GM19438 (cell line): ENCODE results near the gene CIAO2A.
"Not testable (repeated sequence)": the region's sequence is repeated elsewhere in the genome, so short reads cannot be mapped to it uniquely, and the experiment has no call there.

ENCODE experiments used
- ATAC-seq: cut with Tn5 transposase; IDR thresholded peaks from one replicate; pipeline ENCODE4 v1.9.1; 2021; ENCODE audit warnings: low read depth; ENCODE audit not compliant: unreplicated experiment

CIAO2A gene

DNA sequence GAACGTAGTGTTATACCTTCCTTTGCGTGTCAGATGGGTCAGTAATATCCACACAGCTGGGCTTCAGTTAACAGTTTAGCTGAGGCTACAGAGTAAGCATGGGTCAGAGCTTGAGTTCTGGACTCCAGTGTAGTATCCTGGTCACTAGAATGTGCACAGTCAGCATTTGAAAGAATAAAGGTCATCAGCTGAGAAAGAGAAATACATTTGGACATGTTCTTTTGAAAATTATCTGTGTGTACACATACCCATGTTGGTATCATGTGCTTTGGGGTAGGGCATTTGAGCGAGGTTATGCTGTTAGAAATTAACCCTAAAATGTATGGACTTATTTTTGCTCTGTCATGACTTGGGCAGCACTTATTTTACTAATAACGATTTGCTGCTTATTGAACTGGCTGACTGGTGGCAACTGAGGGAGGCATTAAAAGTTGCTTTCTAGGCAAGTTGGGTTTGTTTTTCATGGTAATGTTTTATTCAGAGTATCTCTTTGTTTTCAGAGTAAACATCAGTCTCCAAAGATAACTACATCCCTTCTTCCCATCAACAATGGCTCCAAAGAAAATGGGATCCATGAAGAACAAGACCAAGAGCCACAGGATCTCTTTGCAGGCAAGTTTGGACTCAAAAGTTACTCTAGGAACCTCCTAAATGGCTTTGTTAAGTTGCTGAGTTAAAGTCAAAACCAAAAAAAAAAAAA, 18.6 kb upstream of the CIAO2A start:
- ATAC-seq, result no peak

DNA sequence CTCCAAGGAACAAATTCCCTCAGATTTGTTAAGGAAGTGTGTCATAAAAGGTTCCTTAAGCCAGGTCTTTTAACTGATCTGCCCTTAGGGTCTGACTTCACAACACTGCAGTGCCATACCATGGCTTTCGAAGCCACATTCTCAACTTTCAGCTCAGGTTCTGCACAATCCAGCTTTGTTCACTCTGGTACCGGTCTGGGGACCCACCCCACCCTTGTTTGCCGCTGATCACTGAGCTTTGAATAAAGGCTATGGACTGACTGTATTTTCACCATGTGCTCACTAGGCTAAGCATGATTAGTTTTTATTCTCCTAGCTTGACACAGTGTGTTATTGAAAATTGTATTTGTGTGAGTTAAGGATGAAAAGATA, 18.0 kb upstream of the CIAO2A start:
- no peak for ATAC-seq

DNA sequence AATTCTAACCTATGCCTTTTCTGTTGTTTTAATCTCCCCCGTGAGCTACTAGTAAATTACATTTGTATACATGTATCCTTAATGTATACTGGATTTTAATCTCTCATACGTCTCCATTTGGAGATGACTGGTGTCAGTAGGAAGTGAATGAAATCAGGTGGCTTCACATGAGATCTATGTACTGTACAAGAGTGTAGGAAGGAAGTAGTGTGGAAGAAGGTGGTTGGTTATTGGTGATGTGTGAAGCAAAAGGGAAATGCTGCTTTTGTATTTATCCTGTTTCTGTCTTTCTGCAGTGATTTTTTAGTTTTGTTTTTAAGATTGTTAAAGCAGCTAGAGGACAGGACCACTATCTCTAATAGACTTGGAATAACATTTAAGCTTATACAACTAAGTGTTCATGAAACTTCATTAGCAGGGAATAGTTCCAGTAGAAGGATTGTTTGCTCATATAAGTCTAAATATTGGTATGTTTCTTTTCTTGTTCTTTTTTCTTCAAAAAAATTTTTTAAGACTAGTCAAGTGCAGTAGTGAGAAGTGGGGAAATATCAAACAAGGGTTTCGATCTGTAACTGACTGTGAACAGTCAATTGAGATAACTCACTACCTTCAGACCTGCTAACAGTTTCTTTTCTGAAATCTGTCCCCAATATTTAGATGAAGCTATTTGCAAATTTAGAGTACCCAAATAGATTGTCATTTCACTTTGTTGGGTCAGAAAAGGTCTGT, 17.5 kb upstream of the CIAO2A start:
- ATAC-seq, result no peak

DNA sequence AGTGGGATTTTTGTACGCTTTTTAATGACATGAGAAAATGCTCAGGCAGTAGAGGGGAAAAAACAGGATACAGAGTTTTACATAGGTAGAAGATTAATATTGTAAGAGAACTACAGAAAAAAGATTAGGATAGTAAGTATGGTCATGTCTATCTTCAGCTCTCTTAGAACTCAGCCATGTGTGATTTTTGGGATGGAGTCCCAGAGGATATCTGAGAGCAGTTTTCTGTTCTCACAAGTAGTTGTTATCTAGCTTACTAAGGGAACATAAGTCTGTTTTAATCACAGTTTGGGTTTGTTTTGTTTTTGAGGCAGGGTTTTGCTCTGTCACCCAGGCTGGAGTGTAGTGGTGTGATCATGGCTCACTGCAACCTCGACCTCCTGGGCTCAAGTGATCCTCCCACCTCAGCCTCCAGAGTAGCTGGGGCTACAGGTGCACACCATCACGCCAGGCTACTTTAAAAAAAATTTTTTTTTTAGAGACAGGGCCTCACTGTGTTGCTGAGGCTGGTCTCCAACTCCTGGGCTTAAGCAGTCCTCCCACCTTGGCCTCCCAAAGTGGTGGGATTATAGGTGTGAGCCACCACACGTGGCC, 16.6 kb upstream of the CIAO2A start:
- not testable (repeated sequence) for ATAC-seq

DNA sequence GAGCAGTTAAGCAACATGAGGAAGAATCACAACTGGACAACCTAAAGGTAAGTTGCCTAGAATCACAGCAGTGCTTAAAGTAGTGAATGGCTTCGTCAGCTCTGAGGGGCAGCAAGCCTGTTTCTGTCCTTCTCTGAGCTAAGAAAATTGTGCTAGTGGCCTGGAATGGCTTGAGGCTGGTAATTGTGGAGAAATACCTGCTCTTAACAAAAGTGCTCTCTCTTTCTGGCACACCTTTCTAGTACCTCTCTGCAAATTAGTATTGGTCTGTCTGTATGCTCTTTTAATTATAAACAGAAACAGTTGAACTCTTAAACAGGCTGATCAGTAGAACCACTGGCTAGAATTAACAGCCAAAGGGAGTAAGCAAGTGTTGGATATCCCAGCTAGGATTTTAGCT, 13.7 kb upstream of the CIAO2A start:
- ATAC-seq, result no peak

DNA sequence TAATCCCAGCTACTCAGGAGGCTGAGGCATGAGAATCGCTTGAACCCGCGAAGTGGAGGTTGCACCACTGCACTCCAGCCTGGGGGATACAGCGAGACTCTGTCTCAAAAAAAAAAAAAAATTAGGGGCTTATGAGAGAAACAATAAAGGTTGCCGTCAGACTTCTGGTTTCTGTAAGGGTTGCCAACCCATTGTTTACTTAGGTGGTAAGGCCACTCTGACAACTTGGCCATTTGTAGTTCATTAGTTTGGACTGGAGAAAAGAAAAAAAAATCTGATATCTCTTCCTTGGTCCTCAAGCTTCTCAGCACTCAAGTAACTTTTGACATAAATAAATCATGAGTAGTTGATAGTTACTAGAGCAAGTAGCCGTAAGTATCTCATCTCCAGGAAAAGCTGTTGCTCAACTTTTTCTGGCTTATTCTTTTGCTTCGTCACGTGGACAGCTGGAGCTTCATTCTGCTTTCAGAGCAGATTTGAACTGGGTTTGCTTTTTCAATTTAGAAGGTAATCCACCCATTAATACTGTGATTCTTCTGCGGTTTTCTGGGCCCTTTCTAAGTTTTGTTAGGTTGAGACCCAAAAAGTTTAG, 11.6 kb upstream of the CIAO2A start:
- ATAC-seq, result no peak

DNA sequence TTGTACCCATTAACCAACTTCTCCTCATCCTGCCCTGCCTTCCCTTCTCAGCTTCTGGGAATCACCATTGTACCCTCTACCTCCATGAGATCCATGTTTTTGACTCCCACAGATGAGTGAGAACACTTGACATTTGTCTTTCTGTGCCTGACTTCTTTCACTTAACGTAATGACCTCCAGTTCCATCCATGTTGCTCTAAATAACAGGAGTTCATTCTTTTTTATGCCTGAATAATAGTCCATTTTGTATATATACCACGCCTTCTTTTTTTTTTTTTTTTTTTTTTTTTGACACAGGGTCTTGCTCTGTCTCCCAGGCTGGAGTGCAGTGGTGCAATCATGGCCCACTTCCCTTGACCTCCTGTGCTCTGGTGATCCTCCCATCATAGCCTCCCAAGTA, 8.9 kb upstream of the CIAO2A start:
- ATAC-seq, result no peak

DNA sequence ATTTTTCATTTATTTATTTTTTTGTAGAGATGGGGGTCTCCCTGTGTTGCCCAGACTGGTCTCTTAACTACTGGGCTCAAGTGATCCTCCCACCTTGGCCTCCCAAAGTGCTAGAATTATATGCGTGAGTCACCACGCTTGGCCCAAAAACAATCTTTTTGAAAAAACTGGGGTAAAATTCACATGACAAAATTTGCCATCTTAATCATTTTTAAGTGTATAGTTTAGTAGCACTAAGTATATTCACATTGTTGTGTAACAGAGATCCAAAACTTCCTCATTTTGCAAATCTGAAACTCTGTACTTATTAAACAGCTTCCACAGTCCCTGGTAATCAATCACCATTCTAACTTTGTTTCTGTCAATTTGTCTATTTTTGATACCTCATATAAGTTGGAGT, 7.3 kb upstream of the CIAO2A start:
- ATAC-seq, result no peak

DNA sequence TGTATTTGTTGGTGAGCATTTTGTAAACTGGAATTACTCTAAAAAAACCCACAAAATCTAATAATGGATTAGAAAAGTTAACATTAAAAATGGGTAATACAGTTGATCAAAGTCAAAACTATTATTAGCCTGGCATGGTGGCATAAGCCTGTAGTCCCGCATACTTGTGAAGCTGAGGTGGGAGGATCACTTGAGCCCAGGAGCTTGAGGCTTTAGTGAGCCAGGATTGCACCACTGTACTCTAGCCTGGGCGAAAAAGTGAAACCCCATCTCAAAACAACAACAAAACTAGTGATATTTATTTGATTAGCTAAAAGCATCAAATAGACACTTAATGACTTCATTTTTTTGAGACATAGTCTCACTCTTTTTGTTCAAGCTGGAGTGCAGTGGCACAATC, 5.7 kb upstream of the CIAO2A start:
- no peak for ATAC-seq

DNA sequence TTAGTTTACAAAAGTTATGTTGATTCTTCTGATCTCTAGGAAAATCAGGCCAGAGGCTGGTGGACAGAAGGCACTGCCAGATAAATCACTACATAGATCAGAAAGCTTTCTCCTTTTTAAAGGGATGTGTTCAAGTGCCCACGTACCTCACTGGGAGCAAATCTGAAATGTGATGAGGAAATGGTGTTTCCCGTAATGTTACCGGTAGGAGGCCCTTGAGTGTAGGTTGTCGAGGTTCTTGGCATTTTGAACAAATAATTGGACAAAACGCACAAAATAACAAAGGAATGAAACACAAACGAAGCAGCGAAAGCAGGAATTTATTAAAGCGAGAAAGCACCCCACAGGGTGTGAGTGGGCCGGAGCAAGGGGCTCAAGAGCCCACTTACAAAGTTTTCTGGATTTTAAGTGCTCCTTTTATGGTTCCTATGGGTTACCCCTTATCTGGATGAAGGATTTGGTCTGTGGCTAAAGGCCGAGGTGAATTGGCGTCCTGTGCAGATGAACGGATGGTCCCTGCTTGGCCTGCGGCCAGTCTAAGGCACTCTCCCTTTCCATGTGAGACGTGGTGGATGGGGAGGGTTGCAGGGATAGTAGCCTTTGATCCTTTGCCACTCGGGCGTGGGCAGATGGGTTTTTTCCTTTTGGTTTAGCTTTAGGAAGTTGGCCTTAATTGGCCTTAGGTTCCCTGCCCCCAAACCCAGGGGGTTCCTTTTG, 3.2 kb upstream of the CIAO2A start:
- ATAC-seq, result no peak

DNA sequence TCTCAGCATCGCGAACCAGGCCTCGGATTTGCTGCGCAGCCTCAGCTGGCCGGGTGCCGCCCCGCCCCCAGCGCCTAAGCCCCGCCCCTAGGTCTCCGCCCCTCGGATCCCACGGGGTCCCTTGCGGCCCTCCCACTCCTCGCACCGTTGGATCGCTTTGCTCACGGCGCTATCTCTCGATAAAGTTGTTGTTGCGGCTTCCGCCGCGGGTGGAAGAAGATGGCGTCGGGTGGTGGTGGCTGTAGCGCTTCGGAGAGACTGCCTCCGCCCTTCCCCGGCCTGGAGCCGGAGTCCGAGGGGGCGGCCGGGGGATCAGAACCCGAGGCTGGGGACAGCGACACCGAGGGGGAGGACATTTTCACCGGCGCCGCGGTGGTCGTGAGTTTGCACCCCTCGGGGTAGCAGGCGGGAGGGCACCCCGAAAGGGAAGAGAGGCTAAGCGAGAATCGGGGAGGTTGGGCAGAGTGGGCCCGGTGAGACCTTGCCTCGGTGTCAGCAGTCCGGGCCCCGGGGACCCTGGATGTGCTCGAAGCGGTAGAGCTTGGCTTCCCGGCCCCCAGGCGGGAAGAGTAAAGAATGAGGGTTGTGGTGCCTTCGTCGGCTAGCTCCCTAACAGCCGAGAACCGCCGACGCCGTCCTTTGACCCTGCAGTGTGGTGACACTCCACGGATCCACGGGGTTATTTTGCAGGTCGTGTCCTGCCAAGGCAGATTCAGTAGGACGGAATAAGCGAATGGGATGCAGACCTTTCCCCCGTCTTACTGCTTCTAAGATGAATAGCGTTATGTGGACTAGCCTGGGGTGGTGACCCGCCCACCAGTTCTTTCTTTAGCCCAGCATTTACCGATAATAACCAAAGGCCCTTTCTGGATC, 2.4 kb upstream of the CIAO2A start, which contains the start of gene SNX1:
Gene SNX1, plus strand, starts transcription at position 188 of the 873 bp plus-strand sequence. Its CDS starts 32 bp downstream, at position 220.
- peak; percentile 39 for ATAC-seq

DNA sequence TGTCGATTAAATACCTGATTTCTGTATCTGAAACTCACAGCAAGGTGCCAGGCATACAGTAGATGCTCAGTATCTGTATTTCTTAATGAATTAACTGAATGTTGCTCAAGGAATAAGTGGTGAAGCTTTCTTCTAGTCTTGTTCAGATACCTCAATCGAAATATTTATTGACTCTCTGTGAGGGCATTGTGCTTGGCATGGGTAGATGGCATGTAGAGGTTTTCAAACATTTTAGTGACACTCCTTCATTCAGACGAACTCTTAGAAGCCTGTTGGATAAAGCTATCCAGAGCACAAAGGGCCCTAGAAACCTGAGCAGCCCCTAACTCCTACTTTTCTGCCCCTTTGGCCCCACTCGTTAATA, 1.8 kb upstream of the CIAO2A start:
- ATAC-seq, result no peak

DNA sequence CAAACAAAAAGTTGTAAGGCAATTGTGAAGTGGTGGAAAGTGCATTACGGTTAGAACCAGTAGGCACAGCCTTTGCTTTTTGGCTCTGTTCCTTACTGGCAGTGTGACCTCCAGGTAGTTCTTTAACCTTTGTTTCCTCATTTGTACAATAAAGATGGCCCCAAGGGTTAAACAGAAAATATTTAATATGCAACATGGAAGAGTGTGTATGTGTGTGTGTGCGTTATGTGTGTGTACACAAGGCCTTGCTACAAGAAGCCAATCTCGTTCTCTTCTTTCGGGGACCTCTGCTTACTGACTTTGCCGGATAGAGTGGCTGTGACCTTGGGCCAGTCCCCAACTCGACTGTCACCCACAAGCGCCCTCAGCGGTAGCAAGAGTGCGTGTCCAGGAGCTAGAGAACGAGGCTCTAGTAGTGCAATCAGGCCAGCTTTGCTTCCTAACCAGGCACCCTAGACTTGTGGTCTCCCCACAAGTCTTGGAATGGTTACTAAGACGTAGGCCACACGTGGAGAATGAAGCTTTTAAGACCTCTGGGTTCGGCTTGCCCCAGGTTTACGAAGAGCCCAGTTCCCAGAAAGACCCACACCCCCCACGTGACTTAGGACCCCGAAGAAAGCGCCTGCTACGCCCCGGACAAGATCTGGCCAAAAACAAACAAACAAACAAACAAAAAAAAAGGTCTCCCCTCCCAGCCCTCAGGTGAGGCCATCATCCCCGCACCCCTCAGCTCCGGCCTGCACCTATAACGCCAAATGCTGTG, 593 bp downstream of the CIAO2A start:
- no peak for ATAC-seq

DNA sequence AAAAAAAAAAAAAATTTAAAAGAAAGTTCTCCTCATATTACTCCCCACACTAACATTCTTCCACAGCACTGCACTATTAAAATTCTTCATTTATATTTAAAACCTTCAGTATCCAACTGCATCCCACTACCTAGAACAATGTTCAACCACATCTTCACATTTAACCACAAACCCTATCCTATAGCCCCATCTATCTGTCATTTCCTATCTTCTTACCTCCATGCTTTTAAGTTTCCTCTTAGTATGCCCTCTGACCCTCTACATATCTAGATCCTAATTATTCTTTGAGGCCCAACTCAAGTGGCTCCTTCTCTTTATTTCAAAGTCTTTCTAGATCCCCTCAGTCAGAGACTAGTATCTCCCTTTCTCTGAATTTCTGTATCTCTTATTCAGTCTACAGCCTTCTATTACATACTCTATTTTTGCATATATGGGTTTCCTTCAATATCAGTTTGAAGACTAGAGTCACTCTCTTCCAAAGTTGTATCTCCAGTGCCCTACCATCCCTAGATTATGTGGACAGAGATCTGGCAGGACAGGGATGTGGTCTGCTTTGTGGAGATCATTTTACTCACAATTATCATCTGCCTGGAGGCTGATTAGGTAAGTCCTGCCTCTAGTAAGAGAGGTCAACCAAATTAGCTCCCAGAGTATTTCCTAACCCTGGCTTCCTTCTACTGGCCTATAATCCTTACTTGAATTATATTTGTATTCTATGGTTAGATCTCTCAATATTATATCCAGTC, 1.4 kb downstream of the CIAO2A start:
- ATAC-seq, result no peak

DNA sequence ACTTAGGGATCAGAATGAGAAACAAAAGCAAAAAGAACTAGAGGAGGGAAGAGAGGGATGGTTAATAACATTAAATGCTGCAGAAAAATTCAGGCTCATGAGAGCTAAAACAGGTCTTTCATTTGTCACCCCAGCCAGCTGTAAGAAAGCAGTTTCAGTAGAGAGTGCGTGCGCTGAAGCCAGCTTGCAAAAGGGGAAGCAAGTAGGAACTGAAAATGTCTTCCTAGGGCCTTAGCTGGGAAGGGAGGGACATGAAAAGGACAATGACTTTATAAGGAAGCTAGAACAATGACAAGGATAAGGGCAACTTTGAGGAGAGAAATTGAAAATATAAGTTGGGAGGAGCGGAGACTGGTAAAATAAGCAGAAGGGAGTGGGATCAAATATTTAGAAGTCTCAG, 3.1 kb downstream of the CIAO2A start:
- no peak for ATAC-seq

DNA sequence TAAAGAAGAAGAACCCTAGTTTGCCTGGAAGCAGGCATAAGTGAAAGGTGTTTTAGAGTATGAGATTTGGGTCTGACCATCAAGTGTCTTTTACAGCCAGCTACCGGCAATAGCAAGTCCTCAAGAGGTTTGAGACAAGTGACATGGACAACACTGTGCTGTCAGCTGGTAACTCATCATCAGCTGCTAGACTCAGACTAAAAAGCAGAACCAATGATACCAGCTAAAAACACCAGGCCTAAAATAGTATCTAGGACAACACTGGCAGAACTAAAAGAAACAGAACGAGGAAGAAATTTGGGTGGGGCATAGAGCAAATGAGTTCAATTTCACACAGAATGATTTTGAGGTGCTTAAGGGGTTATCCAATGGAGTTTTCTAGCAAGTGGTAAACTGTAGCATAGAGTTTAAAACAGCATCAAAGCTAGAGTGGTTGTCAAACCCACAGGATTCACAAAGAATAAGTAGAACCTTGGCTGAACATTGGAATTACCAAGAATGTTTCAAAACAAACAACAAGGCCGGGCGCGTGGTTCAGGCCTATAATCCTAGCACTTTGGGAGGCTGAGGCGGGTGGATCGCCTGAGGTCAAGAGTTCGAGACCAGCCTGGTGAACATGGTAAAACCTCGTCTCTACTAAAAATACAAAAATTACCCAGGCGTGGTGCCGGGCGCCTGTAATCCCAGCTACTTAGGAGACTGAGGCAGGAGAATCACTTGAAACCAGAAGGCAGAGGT, 3.9 kb downstream of the CIAO2A start:
- ATAC-seq, result no peak

DNA sequence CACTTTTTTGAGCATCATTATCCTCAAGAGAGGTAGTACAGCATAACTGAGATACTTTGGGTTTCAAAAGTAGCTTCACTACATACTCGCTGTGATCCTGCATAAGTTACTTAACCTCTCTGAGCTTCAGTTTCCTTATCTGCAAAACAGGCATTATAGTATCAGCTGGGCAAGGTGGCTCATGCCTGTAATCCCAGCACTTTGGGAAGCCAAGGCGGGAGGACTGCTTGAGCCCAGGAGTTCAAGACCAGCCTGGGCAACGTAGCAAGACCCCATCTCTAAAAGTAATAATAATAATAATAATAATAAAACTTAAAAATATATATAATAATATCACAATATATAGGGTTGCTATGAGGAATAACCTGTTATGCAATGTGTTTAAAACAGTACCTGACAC, 10.9 kb downstream of the CIAO2A start:
- no peak for ATAC-seq

DNA sequence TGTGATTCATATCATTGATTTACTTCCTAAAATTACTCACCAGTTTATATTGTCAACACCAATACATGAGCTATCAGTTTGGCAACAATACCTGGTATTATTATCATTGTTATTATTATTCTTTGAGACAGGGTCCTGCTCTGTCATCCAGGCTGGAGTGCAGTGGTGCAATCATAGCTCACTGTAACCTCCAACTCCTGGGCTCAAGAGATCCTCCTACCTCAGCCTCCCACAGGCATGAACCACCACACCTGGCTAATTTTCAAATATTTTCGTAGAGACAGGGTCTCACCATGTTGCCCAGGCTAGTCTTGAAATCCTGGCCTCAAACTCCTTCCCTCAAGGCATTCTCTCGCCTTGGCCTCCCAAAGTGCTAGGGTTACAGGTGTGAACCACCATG, 20.1 kb downstream of the CIAO2A start:
- ATAC-seq, result not testable (repeated sequence)
